HCT116 (cell line): ENCODE measurements around the gene PTPN2. TPM values are rescaled to one million over a fixed set of nuclear protein-coding genes. Genes with fewer than 3 reads are reported as not detected.

Experiments used
- ATAC-seq: fragments of 200-7000 bp; cut with Tn5 transposase; 2 replicates; pipeline ENCODE4 v1.9.1; 2020; ENCODE audit warnings: mild to moderate bottlenecking, moderate library complexity
- BruUV-seq: library from RNA; stranded (reverse); fragments of 400-500 nt; replicated peaks from 2 replicates; lab custom pipeline; 2021; lab: Mats Ljungman, UMichigan
- CTCF ChIA-PET: fragments of 300-600 bp; sonication (Branson Sonifier 250); formaldehyde crosslinking; loops from one replicate; lab custom pipeline; 2021; ENCODE audit warnings: antibody characterized with exemption; lab: Charles Lee
- POLR2A ChIA-PET: fragments of 300-600, 350-600 bp; sonication (Branson Sonifier 250); formaldehyde crosslinking; loops from one replicate; lab custom pipeline; 2021; ENCODE audit warnings: antibody characterized with exemption; lab: Charles Lee
- RAD21 ChIA-PET, 2 experiments: fragments of 300-600 bp; sonication (Branson Sonifier 250); formaldehyde crosslinking; loops; one replicate each; lab custom pipeline; 2023; ENCODE audit warnings: low total read pairs in 2 of 2; ENCODE audit not compliant: uncharacterized antibody in 2 of 2, unreplicated experiment in 2 of 2, low non-redundant PET in 1 of 2; lab: Charles Lee
- DNase-seq: peaks from one replicate; pipeline ENCODE4 v3.0.0-alpha.2; 2010; ENCODE audit warnings: low read depth, low spot score
- H2AFZ ChIP-seq: fragments of 200-600 bp; shearing (Covaris generic), sonication (generic); 2 replicates; pipeline ENCODE4 v1.6.1; 2017; ENCODE audit warnings: low read depth, mixed run types, mixed read lengths, antibody characterized with exemption, low read length; ENCODE audit not compliant: poor library complexity, severe bottlenecking
- H3K27ac ChIP-seq: 2 replicates; pipeline ENCODE4 v1.5.1; 2012; ENCODE audit warnings: low read depth, low read length
- H3K27me3 ChIP-seq: fragments of 200-600 bp; sonication (generic); 2 replicates; pipeline ENCODE4 v1.6.1; 2016; ENCODE audit warnings: mixed run types, low read length, mixed read lengths; ENCODE audit not compliant: insufficient read depth
- H3K36me3 ChIP-seq, 2 experiments: fragments of 200-500 bp in 1 of 2; fragments of 200-600 bp in 1 of 2; sonication (Bioruptor generic) in 1 of 2; sonication (generic) in 1 of 2; 2 replicates each; pipeline versions ENCODE4 v1.5.1 to v1.6.1; 2014 to 2016; ENCODE audit warnings: low read length in 2 of 2, inconsistent platforms in 1 of 2, mixed read lengths in 1 of 2, mixed run types in 1 of 2; ENCODE audit not compliant: insufficient read depth in 2 of 2, control insufficient read depth in 1 of 2
- H3K4me1 ChIP-seq, 2 experiments: fragments of 200-600 bp in 1 of 2; sonication (generic) in 1 of 2; 2 replicates each; pipeline versions ENCODE4 v1.5.1 to v1.6.1; 2012 to 2017; ENCODE audit warnings: low read length in 2 of 2, inconsistent platforms in 1 of 2, mild to moderate bottlenecking in 1 of 2, mixed read lengths in 1 of 2, mixed run types in 1 of 2, moderate library complexity in 1 of 2; ENCODE audit not compliant: insufficient read depth in 2 of 2, control insufficient read depth in 1 of 2
- H3K4me2 ChIP-seq: fragments of 200-600 bp; sonication (generic); 2 replicates; pipeline ENCODE4 v1.6.1; 2017; ENCODE audit warnings: mixed run types, low read length, mixed read lengths
- H3K4me3 ChIP-seq, 2 experiments: fragments of 200-600 bp in 1 of 2; sonication (generic) in 1 of 2; replicated peaks in 1 of 2; 2 replicates each; pipeline ENCODE4 v1.5.1; 2011 to 2016; ENCODE audit warnings: low read length in 2 of 2, control low read depth in 1 of 2, low read depth in 1 of 2, mild to moderate bottlenecking in 1 of 2, mixed read lengths in 1 of 2, mixed run types in 1 of 2
- H3K79me2 ChIP-seq: fragments of 200-600 bp; sonication (generic); 2 replicates; pipeline ENCODE4 v1.6.1; 2017; ENCODE audit warnings: mild to moderate bottlenecking, mixed run types, low read length, moderate library complexity, mixed read lengths; ENCODE audit not compliant: insufficient read depth
- H3K9ac ChIP-seq: fragments of 200-600 bp; sonication (generic); 2 replicates; pipeline ENCODE4 v1.6.1; 2016; ENCODE audit warnings: low read length, mixed read lengths
- H3K9me2 ChIP-seq: fragments of 200-600 bp; sonication (generic), shearing (Covaris generic); 2 replicates; pipeline ENCODE4 v1.6.1; 2017; ENCODE audit warnings: mixed run types, mild to moderate bottlenecking, moderate library complexity; ENCODE audit not compliant: insufficient read depth
- H3K9me3 ChIP-seq, 2 experiments: fragments of 200-500 bp in 1 of 2; fragments of 200-600 bp in 1 of 2; sonication (Bioruptor generic) in 1 of 2; sonication (generic) in 1 of 2; 2 replicates each; pipeline ENCODE4 v1.6.1; 2014 to 2017; ENCODE audit warnings: low read length in 2 of 2, mixed read lengths in 2 of 2, inconsistent platforms in 1 of 2, low read depth in 1 of 2, mild to moderate bottlenecking in 1 of 2, mixed run types in 1 of 2, moderate library complexity in 1 of 2; ENCODE audit not compliant: control insufficient read depth in 1 of 2, insufficient read depth in 1 of 2
- H4K20me1 ChIP-seq: fragments of 200-600 bp; sonication (generic), shearing (Covaris generic); 2 replicates; pipeline ENCODE4 v1.6.1; 2017; ENCODE audit warnings: mixed run types, mild to moderate bottlenecking, moderate library complexity; ENCODE audit not compliant: insufficient read depth
- CEBPB ChIP-seq: IDR thresholded peaks from 2 replicates; pipeline ENCODE4 v1.6.1; 2012; ENCODE audit warnings: low read depth
- REST ChIP-seq: IDR thresholded peaks from 2 replicates; pipeline ENCODE4 v1.6.1; 2012; ENCODE audit warnings: low read depth
- SP1 ChIP-seq: IDR thresholded peaks from 2 replicates; pipeline ENCODE4 v1.6.1; 2012; ENCODE audit warnings: low read depth
- TCF7L2 ChIP-seq: IDR thresholded peaks from 2 replicates; pipeline ENCODE4 v1.7.0; 2011; ENCODE audit warnings: borderline replicate concordance, inconsistent platforms; ENCODE audit not compliant: insufficient read depth, insufficient read length; ENCODE audit errors: extremely low read depth
- intact Hi-C: fragments of 100-400 bp; cut with micrococcal nuclease; formaldehyde crosslinking; loops from 2 replicates; pipeline ENCODE4 v1.10.0; 2022
- total RNA-seq: library from RNA; stranded (reverse); gene quantifications from one replicate; pipeline ENCODE4 v1.2.1, GENCODE V29; 2021; ENCODE audit not compliant: unreplicated experiment
- TF ChIP-seq, protein P1 (sequence below), 3 experiments: fragments of 200-600 bp in 1 of 3; sonication (generic) in 1 of 3; IDR thresholded peaks in 2 of 3; conservative IDR thresholded peaks in 1 of 3; 2 replicates each; pipeline ENCODE4 v1.5.1; 2012 to 2017; ENCODE audit warnings: low read depth in 2 of 3, low read length in 2 of 3, antibody characterized with exemption in 1 of 3, borderline replicate concordance in 1 of 3, control low read depth in 1 of 3, mild to moderate bottlenecking in 1 of 3, mixed read lengths in 1 of 3, mixed run types in 1 of 3, moderate library complexity in 1 of 3; ENCODE audit not compliant: insufficient read depth in 1 of 3

Gene PTPN2
- total RNA-seq, 1 experiment from 2014 or later, result 50.3 TPM

DNA sequence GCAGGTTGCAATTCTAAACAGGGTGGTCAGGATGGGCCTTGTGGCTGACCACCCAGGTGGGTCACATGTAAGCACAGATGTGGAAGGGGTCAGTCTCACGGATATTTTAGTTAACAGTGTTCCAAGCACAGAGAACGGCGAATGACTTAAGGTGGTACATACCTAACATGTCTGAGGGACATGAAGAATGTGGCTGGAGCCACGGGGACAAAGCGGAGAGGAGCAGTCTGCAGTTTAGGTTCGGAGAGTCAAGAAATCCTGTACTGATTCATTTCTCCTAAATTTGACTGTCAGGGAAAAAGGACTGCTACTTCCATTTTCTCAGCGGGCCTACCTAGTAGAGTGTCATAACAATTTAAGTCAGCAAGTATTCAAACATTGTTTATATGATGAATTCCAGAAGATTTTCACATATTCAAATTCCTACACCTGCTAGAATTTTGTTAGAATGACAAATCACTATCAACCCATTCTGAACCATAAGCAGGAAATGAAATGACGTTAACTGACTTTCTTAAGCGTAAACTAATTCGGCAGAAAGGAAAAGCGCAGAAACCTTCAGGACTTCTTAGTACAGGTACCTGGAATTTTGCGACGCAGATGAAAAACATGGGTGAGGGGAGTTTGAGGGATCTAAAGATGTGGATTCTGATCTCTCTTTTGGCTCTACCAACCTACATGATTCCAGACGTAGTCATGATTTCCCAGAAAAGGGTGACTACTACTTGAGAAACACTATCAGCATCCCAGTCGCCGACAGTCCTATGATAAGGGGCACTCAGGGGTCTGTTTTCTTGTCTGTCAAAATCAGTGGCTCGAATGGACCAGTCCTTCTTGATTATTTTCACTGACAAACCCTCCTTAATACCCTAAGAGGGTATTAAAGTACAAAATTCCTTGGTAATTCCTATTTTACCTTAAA lies 41.3 kb downstream of the PTPN2 start:
- H3K27me3 ChIP-seq, result no peaks in the 10 kb centered on the region
- no peak for ATAC-seq
- no peaks in the 10 kb centered on the region for H3K9me2 ChIP-seq
- no peak overlapping the region for H3K4me2 ChIP-seq
- CTCF ChIA-PET, result no interaction called here
- H3K9ac ChIP-seq, result no peak overlapping the region
- H3K36me3 ChIP-seq, result no peaks in the 10 kb centered on the region
- BruUV-seq, result no TSS peak
- intact Hi-C loops, result no loop called here
- H3K9me3 ChIP-seq, result no peaks in the 10 kb centered on the region
- POLR2A ChIA-PET, result no interaction called here
- RAD21 ChIA-PET, result no interaction called here
- H3K27ac ChIP-seq, result no peak overlapping the region
- H4K20me1 ChIP-seq, result peaks cover 5% of the 10 kb centered on the region; the same call in 1 of the 2 replicates
- TF ChIP-seq SP1 (no peak), TCF7L2 (no peak), REST (no peak), CEBPB (no peak)
- TF ChIP-seq, protein P1, sequence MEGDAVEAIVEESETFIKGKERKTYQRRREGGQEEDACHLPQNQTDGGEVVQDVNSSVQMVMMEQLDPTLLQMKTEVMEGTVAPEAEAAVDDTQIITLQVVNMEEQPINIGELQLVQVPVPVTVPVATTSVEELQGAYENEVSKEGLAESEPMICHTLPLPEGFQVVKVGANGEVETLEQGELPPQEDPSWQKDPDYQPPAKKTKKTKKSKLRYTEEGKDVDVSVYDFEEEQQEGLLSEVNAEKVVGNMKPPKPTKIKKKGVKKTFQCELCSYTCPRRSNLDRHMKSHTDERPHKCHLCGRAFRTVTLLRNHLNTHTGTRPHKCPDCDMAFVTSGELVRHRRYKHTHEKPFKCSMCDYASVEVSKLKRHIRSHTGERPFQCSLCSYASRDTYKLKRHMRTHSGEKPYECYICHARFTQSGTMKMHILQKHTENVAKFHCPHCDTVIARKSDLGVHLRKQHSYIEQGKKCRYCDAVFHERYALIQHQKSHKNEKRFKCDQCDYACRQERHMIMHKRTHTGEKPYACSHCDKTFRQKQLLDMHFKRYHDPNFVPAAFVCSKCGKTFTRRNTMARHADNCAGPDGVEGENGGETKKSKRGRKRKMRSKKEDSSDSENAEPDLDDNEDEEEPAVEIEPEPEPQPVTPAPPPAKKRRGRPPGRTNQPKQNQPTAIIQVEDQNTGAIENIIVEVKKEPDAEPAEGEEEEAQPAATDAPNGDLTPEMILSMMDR (IDR thresholded peaks at IDR 0.05 in 2 of 3, conservative IDR thresholded peaks at IDR 0.05 in 1 of 3; ENCODE audit: borderline replicate concordance in 1 of 3, insufficient read depth in 1 of 3, low read depth in 2 of 3, low read length in 2 of 3), result no peak
- TF ChIP-seq, all 23 proteins: peak for 0
- Histone ChIP-seq H2AFZ (no peak overlapping the region), H3K79me2 (peaks cover 65% of the 10 kb centered on the region), H3K4me1 (peaks cover 9% of the 10 kb centered on the region in 2 experiments), H3K4me3 (no peak overlapping the region)
- DNase-seq, result no peak
